Hepatocyte (in vitro differentiated cells): Measurements from ENCODE around the gene WT1.
"Not testable (repeated sequence)": the region's sequence is repeated elsewhere in the genome, so short reads cannot be mapped to it uniquely, and the experiment has no call there.

Experiments used
- EZH2 ChIP-seq: fragments of 200-600 bp; sonication (generic); IDR thresholded peaks from 2 replicates; pipeline ENCODE4 v1.6.1; 2016; ENCODE audit warnings: antibody characterized with exemption, mild to moderate bottlenecking, borderline replicate concordance
- TF ChIP-seq, protein P1 (sequence below): fragments of 200-600 bp; sonication (generic); IDR thresholded peaks from 2 replicates; pipeline ENCODE4 v1.5.1; 2016; ENCODE audit warnings: antibody characterized with exemption, mild to moderate bottlenecking; ENCODE audit not compliant: poor library complexity

GRCh38 chr11:32369987-32370386 lies 65.4 kb downstream of the WT1 start:
- TF ChIP-seq, protein P1, sequence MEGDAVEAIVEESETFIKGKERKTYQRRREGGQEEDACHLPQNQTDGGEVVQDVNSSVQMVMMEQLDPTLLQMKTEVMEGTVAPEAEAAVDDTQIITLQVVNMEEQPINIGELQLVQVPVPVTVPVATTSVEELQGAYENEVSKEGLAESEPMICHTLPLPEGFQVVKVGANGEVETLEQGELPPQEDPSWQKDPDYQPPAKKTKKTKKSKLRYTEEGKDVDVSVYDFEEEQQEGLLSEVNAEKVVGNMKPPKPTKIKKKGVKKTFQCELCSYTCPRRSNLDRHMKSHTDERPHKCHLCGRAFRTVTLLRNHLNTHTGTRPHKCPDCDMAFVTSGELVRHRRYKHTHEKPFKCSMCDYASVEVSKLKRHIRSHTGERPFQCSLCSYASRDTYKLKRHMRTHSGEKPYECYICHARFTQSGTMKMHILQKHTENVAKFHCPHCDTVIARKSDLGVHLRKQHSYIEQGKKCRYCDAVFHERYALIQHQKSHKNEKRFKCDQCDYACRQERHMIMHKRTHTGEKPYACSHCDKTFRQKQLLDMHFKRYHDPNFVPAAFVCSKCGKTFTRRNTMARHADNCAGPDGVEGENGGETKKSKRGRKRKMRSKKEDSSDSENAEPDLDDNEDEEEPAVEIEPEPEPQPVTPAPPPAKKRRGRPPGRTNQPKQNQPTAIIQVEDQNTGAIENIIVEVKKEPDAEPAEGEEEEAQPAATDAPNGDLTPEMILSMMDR: not testable (repeated sequence)
- not testable (repeated sequence) for TF ChIP-seq EZH2
